Hepatocyte (in vitro differentiated cells): Measurements from ENCODE around the gene ZNF438.

Source experiments
- CTCF ChIP-seq: fragments of 200-600 bp; sonication (generic); IDR thresholded peaks from 2 replicates; pipeline ENCODE4 v1.5.1; 2016; ENCODE audit warnings: antibody characterized with exemption, mild to moderate bottlenecking; ENCODE audit not compliant: poor library complexity
- EZH2phosphoT487 ChIP-seq: fragments of 200-600 bp; sonication (generic); IDR thresholded peaks from one replicate; pipeline ENCODE4 v1.6.1; 2018; ENCODE audit warnings: antibody characterized with exemption, mild to moderate bottlenecking, low read depth, moderate library complexity; ENCODE audit not compliant: unreplicated experiment, severe bottlenecking

GRCh38 chr10:31064348-31064747 lies 32.7 kb upstream of the ZNF438 start:
- no peak for TF ChIP-seq CTCF
- no peak for TF ChIP-seq EZH2phosphoT487
